ENCODE results near the gene HDAC4.

Gene HDAC4

DNA sequence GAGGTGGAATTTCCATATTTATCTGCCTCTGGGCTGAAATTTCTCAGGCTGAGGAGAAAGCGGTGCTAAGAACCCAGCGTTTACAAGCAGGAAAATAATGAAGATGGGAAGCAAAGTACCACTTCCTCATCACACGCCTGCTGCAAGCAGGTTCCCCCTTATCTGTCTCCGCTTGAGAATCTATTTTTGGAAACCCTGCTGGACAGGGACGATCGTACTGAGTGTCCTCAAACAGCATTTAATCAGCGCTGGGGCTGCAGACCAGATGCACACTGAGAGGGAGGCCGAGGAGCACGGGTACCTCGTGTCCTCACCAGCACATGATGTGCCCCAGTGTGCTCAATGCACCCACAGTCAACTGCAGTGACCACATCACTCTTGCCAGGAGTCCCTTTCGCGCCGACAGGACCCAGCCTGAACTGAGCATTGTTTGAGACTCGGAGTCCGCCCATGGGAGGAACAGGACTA, 160.4 kb downstream of the HDAC4 start (continued):
- TF ChIP-seq ZNF513 (tag by site-specific recombination; IDR thresholded peaks at IDR 0.05), result no peak

- no peaks in the 10 kb centered on the region for H3K4me1 ChIP-seq (ENCODE audit: control insufficient read depth, insufficient read depth, low read length)
- H3K27ac ChIP-seq (ENCODE audit: extremely low read depth, low read depth, low read length), result no peak overlapping the region
- no peaks in the 10 kb centered on the region for H3K36me3 ChIP-seq (ENCODE audit: control insufficient read depth in 2 of 2, insufficient read depth in 1 of 2, low read length in 2 of 2)
- no peaks in the 10 kb centered on the region for H3K9me3 ChIP-seq (ENCODE audit: control insufficient read depth, insufficient read depth, low read depth, low read length)
- no peak for TF ChIP-seq PATZ1 (tag by site-specific recombination; IDR thresholded peaks at IDR 0.05)
- TF ChIP-seq ZNF513 (tag by site-specific recombination; IDR thresholded peaks at IDR 0.05), result no peak
- TF ChIP-seq ZNF654 (tag by site-specific recombination; IDR thresholded peaks at IDR 0.05; ENCODE audit: low read depth), result no peak
- TF ChIP-seq, protein P1, sequence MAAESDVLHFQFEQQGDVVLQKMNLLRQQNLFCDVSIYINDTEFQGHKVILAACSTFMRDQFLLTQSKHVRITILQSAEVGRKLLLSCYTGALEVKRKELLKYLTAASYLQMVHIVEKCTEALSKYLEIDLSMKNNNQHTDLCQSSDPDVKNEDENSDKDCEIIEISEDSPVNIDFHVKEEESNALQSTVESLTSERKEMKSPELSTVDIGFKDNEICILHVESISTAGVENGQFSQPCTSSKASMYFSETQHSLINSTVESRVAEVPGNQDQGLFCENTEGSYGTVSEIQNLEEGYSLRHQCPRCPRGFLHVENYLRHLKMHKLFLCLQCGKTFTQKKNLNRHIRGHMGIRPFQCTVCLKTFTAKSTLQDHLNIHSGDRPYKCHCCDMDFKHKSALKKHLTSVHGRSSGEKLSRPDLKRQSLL (tag by site-specific recombination; IDR thresholded peaks at IDR 0.05), result no peak
- TF ChIP-seq ZNF302 (tag by site-specific recombination; IDR thresholded peaks at IDR 0.05; ENCODE audit: low read depth), result no peak
- no peak for TF ChIP-seq ZSCAN23 (tag by site-specific recombination; IDR thresholded peaks at IDR 0.05)
- CTCF ChIA-PET, result interaction anchor here (0.6 kb wide), 1 partner anchor 1018 kb away, joined by 4 read pairs; no protein-coding TSS in a partner anchor
- H3K4me3 ChIP-seq (ENCODE audit: low read depth, low read length), result no peak overlapping the region
- POLR2A ChIA-PET, result no interaction called here
These were observed 161.0 kb downstream of the HDAC4 start for GRCh38 chr2:239239607-239240413.

DNA sequence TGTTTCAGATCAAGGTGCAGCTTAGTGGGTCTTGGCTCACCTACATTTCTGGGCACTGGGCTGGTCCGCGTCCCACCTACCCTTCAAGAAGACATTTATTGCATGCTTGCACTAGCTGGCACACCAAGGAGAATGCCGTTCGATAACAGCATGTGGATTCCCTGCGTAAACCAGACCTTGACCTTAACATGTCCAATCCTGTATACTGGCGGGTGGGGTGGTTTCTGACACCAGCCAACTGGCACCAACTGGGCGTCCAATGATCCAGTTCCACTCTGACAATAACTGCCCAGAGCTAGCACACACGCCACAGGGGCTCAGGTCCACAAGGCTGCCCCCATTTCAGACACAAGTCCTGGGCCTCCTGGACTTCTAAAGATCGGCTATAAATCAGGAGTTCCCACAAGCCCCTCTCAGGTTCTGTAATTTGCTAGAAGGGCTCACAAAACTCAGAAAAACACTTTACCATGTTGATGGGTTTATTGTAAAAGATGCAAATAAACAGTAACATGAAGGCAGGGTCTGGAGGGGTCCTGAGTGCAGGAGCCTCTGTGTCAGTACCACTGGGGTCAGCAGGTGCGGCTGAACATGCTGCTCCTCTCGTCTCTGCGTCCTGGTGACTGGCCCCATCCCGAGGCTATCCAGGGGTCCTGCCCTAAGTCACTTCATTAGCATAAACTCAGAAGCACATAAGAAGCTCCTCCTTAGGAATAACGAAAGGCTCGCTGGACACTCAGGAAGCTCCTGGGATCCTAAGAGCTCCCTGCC, 161.8 kb downstream of the HDAC4 start:
- TF ChIP-seq ZNF549 (tag by site-specific recombination; IDR thresholded peaks at IDR 0.05), result no peak
- no peak for TF ChIP-seq ZNF274 (IDR thresholded peaks at IDR 0.05; ENCODE audit: low read length)
- no peak for TF ChIP-seq ZNF274 (tag by site-specific recombination; IDR thresholded peaks at IDR 0.05; ENCODE audit: borderline replicate concordance)
- no peak for TF ChIP-seq ZNF677 (tag by site-specific recombination; IDR thresholded peaks at IDR 0.05)
- no peak for TF ChIP-seq ZNF639 (tag by site-specific recombination; IDR thresholded peaks at IDR 0.05)
- no peak for TF ChIP-seq ZNF510 (tag by site-specific recombination; IDR thresholded peaks at IDR 0.05; ENCODE audit: insufficient replicate concordance)
- no peaks in the 10 kb centered on the region for H3K4me1 ChIP-seq (ENCODE audit: control insufficient read depth, insufficient read depth, low read length)
- POLR2A ChIA-PET, result no interaction called here
- no peak overlapping the region for H3K27ac ChIP-seq (ENCODE audit: extremely low read depth, low read depth, low read length)
- CTCF ChIA-PET, result interaction anchor here (1.1 kb wide), 1 partner anchor 14 kb away, joined by 3 read pairs; no protein-coding TSS in a partner anchor
- no peak overlapping the region for H3K4me3 ChIP-seq (ENCODE audit: low read depth, low read length)
- H3K36me3 ChIP-seq (ENCODE audit: control insufficient read depth in 2 of 2, insufficient read depth in 1 of 2, low read length in 2 of 2), result no peaks in the 10 kb centered on the region
- H3K9me3 ChIP-seq (ENCODE audit: control insufficient read depth, insufficient read depth, low read depth, low read length), result no peaks in the 10 kb centered on the region
